ENCODE measurements around the gene GPR132.

The GPR132 gene

GRCh38 chr14:105087963-105088811 is 23.0 kb upstream of the GPR132 start:
- TF ChIP-seq CTCF (IDR thresholded peaks at IDR 0.05; ENCODE audit: low read depth, low read length, missing control alignments) = no peak
- no peak for DNase-seq (ENCODE audit: low read depth)
- in situ Hi-C loops (cut with HindIII; ENCODE audit: low sequenced_read_pairs) = no loop called here
- peak overlapping the region; percentile 56 for H3K4me3 ChIP-seq (ENCODE audit: low read depth, low read length)

DNA sequence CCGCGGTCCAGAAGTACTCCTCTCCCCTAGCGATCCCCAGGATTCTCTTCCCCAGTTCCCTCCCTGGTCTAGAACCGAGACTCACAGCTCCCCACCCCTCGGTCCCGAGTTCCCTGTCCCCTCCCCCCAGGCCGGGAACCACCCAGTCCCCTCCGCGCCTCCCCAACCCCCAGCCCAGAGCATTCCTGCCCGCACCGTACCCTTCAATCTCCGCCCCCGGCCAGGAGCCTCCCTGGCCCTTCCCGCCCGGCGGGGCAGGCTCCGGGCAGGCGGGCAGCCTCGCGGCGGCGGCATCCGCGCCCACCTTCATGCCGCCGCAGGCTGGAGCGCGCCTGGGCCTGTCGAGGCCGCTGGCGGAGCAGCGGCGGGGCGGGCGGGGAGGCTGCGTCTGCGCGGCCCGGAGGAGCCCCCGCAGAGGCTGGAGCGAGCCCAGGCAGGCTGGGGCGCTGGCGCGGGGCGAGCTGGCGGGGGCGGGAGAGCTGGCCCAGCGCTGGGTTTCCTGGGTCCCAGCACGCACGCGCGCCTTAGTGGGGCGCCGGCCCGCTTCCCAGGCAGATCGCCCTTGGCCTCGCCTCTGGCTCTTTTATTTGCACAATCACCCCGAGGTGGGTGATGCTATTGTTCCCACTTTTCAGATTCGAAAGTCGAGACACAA is 22.2 kb upstream of the GPR132 start:
- peak overlapping the region; percentile 56 for H3K4me3 ChIP-seq (ENCODE audit: low read depth, low read length)
- no peak for DNase-seq (ENCODE audit: low read depth)
- in situ Hi-C loops (cut with HindIII; ENCODE audit: low sequenced_read_pairs) = no loop called here
- TF ChIP-seq CTCF (IDR thresholded peaks at IDR 0.05; ENCODE audit: low read depth, low read length, missing control alignments) = no peak

- no peak for DNase-seq (ENCODE audit: low read depth)
- peak overlapping the region; percentile 56 for H3K4me3 ChIP-seq (ENCODE audit: low read depth, low read length)
- peak; percentile 82 for TF ChIP-seq CTCF (IDR thresholded peaks at IDR 0.05; ENCODE audit: low read depth, low read length, missing control alignments)
- in situ Hi-C loops (cut with HindIII; ENCODE audit: low sequenced_read_pairs) = no loop called here
Observed at GRCh38 chr14:105086833-105087307, 21.6 kb upstream of the GPR132 start.

- no peak overlapping the region for H3K4me3 ChIP-seq (ENCODE audit: low read depth, low read length)
- DNase-seq (ENCODE audit: low read depth) = no peak
- in situ Hi-C loops (cut with HindIII; ENCODE audit: low sequenced_read_pairs) = no loop called here
- TF ChIP-seq CTCF (IDR thresholded peaks at IDR 0.05; ENCODE audit: low read depth, low read length, missing control alignments) = no peak
Observed at GRCh38 chr14:105085766-105086165, 20.5 kb upstream of the GPR132 start.

DNA sequence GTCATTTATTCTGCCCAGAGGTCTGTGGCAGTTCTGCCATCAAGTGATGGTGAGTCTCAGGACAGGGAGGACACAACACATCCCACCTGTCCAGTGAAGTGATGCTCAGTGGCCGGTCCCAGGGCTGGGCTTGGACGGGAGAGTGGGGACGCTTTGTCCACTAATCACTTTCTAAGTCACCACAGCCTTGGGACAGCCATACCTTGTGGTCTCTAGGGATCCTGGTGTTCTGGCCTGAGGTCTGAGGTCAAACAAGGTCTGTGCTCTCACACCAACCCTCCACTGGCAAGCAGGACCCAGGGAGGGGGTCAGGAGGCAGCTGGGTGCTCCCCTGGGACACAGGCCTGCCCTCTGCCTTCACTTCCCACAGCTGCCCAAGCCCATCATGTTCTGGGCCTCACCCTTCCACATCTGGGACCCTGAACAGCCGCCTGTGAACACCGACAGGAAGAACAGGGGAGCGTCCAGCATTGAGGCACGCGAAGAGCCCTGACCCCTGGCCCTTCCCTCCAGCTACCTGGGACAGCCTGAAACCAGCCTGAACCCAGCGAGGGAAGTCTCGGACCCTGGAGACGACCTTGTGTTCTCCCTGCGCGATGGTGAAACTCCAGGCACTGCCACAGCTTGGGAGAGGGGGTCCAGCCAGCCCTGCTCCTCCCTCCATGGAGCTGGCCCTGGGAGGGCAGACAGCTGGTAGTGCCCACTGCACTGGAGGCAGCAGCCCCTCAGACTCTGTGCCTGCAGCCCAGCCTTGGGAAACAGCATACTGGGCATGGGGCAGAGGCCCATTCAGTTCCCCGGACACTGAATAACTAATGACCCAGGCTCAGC is 19.7 kb upstream of the GPR132 start:
- H3K4me3 ChIP-seq (ENCODE audit: low read depth, low read length) = no peak overlapping the region
- DNase-seq (ENCODE audit: low read depth) = no peak
- in situ Hi-C loops (cut with HindIII; ENCODE audit: low sequenced_read_pairs) = no loop called here
- TF ChIP-seq CTCF (IDR thresholded peaks at IDR 0.05; ENCODE audit: low read depth, low read length, missing control alignments) = no peak
